A673 (cell line): ENCODE measurements around the gene MRPL14. TPM values are rescaled to one million over a fixed set of nuclear protein-coding genes. Genes with fewer than 3 reads are reported as not detected.

Experiments
- BruUV-seq: library from RNA; stranded (reverse); fragments of 400-500 nt; replicated peaks from 2 replicates; lab custom pipeline; 2021; lab: Mats Ljungman, UMichigan
- CTCF ChIA-PET: fragments of 300-600 bp; sonication (Branson Sonifier 250); formaldehyde crosslinking; loops from one replicate; lab custom pipeline; 2022; ENCODE audit warnings: antibody characterized with exemption; lab: Charles Lee
- POLR2A ChIA-PET: fragments of 300-600 bp; sonication (Branson Sonifier 250); formaldehyde crosslinking; loops from one replicate; lab custom pipeline; 2022; ENCODE audit warnings: antibody characterized with exemption; ENCODE audit not compliant: low non-redundant PET; lab: Charles Lee
- DNase-seq: peaks from one replicate; pipeline ENCODE4 v3.0.0-alpha.2; 2015; ENCODE audit warnings: low spot score
- H3K27ac ChIP-seq: fragments of 200-600 bp; sonication (generic); 2 replicates; pipeline ENCODE4 v1.5.1; 2016; ENCODE audit warnings: mixed run types, low read depth, mild to moderate bottlenecking, mixed read lengths, antibody characterized with exemption, low read length; ENCODE audit not compliant: poor library complexity, severe bottlenecking
- H3K27me3 ChIP-seq: fragments of 200-600 bp; sonication (generic); replicated peaks from 2 replicates; pipeline ENCODE4 v1.6.1; 2017; ENCODE audit warnings: mixed run types, low read depth, mild to moderate bottlenecking, mixed read lengths, antibody characterized with exemption, low read length; ENCODE audit not compliant: insufficient read depth, poor library complexity
- H3K36me3 ChIP-seq: fragments of 200-600 bp; sonication (generic); 2 replicates; pipeline ENCODE4 v1.6.1; 2016; ENCODE audit warnings: mixed run types, mild to moderate bottlenecking, mixed read lengths, antibody characterized with exemption, low read length; ENCODE audit not compliant: insufficient read depth, poor library complexity, severe bottlenecking
- H3K4me1 ChIP-seq: fragments of 200-600 bp; sonication (generic); 2 replicates; pipeline ENCODE4 v1.6.1; 2017; ENCODE audit warnings: mixed run types, mild to moderate bottlenecking, mixed read lengths, antibody characterized with exemption, low read length; ENCODE audit not compliant: insufficient read depth, poor library complexity, severe bottlenecking
- H3K4me3 ChIP-seq: fragments of 200-600 bp; sonication (generic); 2 replicates; pipeline ENCODE4 v1.5.1; 2016; ENCODE audit warnings: low read depth, mixed run types, mild to moderate bottlenecking, mixed read lengths, low read length; ENCODE audit not compliant: poor library complexity, severe bottlenecking
- H3K9me3 ChIP-seq: fragments of 200-600 bp; sonication (generic); 2 replicates; pipeline ENCODE4 v1.6.1; 2016; ENCODE audit warnings: mixed run types, low read depth, mild to moderate bottlenecking, mixed read lengths, antibody characterized with exemption, low read length; ENCODE audit not compliant: poor library complexity, severe bottlenecking
- CTCF ChIP-seq: fragments of 300-800, 200-600 bp; sonication (generic); conservative IDR thresholded peaks from 2 replicates; pipeline ENCODE4 v1.5.1; 2017; ENCODE audit warnings: low read depth, mild to moderate bottlenecking, antibody characterized with exemption, low read length, moderate library complexity, mixed read lengths
- EZH2 ChIP-seq: fragments of 200-600 bp; sonication (generic); IDR thresholded peaks from 2 replicates; pipeline ENCODE4 v1.6.1; 2017; ENCODE audit warnings: borderline replicate concordance, low read depth, mild to moderate bottlenecking, mixed read lengths, antibody characterized with exemption, low read length; ENCODE audit not compliant: poor library complexity, severe bottlenecking
- intact Hi-C: fragments of 100-400 bp; cut with micrococcal nuclease; formaldehyde crosslinking; loops from one replicate; pipeline ENCODE4 v1.10.0; 2022; ENCODE audit not compliant: unreplicated experiment
- total RNA-seq: library from RNA; stranded (reverse); gene quantifications from 2 replicates; pipeline ENCODE4 v1.2.3, GENCODE V29; 2021

Gene MRPL14
- total RNA-seq, 1 experiment from 2014 or later: 78.8 TPM

- H3K36me3 ChIP-seq: peaks cover 4% of the 10 kb centered on the region
- H3K27ac ChIP-seq: no peak overlapping the region
- no peak for DNase-seq
- H3K27me3 ChIP-seq: no peaks in the 10 kb centered on the region
- CTCF ChIA-PET: no interaction called here
- H3K9me3 ChIP-seq: no peaks in the 10 kb centered on the region
- no peaks in the 10 kb centered on the region for H3K4me1 ChIP-seq
- no peak overlapping the region for H3K4me3 ChIP-seq
- TF ChIP-seq EZH2 (no peak), CTCF (no peak)
- intact Hi-C loops: no loop called here
- POLR2A ChIA-PET: interaction anchor here (0.6 kb wide), 1 partner anchor 301 kb away, joined by 3 read pairs; the partner anchor contains the start of gene CDC5L
- BruUV-seq: no TSS peak
Observed at GRCh38 chr6:44086931-44087574, 40.2 kb downstream of the MRPL14 start.

- POLR2A ChIA-PET: interaction anchor here (0.6 kb wide), 1 partner anchor 315 kb away, joined by 5 read pairs; the partner anchor contains the start of gene VEGFA
- no peaks in the 10 kb centered on the region for H3K4me1 ChIP-seq
- H3K36me3 ChIP-seq: peaks cover 4% of the 10 kb centered on the region
- TF ChIP-seq EZH2 (no peak), CTCF (no peak)
- BruUV-seq: no TSS peak
- H3K27me3 ChIP-seq: no peaks in the 10 kb centered on the region
- DNase-seq: no peak
- intact Hi-C loops: no loop called here
- H3K27ac ChIP-seq: no peak overlapping the region
- CTCF ChIA-PET: interaction anchor here (0.6 to 0.9 kb wide), 2 partner anchors 10 to 479 kb away, joined by 3 to 5 read pairs; no protein-coding TSS in a partner anchor
- no peak overlapping the region for H3K4me3 ChIP-seq
- H3K9me3 ChIP-seq: no peaks in the 10 kb centered on the region
Observed at GRCh38 chr6:44085219-44085618, 42.0 kb downstream of the MRPL14 start.

- no TSS peak for BruUV-seq
Observed at GRCh38 chr6:44084231-44085014, 42.8 kb downstream of the MRPL14 start.

More at GRCh38 chr6:44084231-44085014, 42.8 kb downstream of the MRPL14 start:
- intact Hi-C loops: no loop called here
- ChIA-PET CTCF (interaction anchor here (0.6 kb wide), 1 partner anchor 478 kb away, joined by 5 read pairs; no protein-coding TSS in a partner anchor), POLR2A (no interaction called here)
- DNase-seq: no peak
- Histone ChIP-seq H3K27ac (no peak overlapping the region), H3K4me1 (no peaks in the 10 kb centered on the region), H3K36me3 (peaks cover 1% of the 10 kb centered on the region), H3K9me3 (no peaks in the 10 kb centered on the region), H3K4me3 (no peak overlapping the region), H3K27me3 (no peaks in the 10 kb centered on the region)
- no peak for TF ChIP-seq CTCF
- TF ChIP-seq EZH2: no peak
